GM03348 (cell line): ENCODE results near the gene CD247.
"Not testable (repeated sequence)": the region's sequence is repeated elsewhere in the genome, so short reads cannot be mapped to it uniquely, and the experiment has no call there.

ENCODE experiments used
- DNase-seq: peaks from one replicate; pipeline ENCODE4 v3.0.0; 2012; ENCODE audit warnings: low spot score

Gene CD247

GRCh38 chr1:167518331-167518700, at the start of gene CD247:
Gene CD247 (minus strand): TSS chr1:167518529. CDS start chr1:167518465, 64 bp downstream.
- DNase-seq = no peak

- no peak for DNase-seq
Measured at GRCh38 chr1:167567663-167568062, 49.3 kb upstream of the CD247 start.

DNA sequence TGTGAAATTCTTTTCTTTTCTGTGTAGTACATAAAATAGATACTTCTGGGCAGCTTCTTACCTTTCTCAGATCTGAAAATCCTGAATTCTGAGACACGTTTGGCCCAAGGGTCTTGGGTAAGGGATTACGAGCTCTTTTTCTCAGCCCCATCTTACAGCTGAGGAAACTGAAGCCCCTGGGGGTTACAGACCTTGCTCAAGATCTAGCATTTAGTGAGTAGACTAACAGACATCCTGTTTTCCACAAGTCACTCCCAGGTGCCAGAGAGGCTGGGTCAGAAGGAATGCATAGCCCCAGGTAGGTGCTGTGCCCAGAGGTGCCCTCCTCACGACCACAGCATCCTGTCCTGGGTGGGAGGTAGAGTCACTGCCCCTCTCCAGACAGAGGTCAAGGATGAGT, 48.4 kb upstream of the CD247 start:
- no peak for DNase-seq

DNA sequence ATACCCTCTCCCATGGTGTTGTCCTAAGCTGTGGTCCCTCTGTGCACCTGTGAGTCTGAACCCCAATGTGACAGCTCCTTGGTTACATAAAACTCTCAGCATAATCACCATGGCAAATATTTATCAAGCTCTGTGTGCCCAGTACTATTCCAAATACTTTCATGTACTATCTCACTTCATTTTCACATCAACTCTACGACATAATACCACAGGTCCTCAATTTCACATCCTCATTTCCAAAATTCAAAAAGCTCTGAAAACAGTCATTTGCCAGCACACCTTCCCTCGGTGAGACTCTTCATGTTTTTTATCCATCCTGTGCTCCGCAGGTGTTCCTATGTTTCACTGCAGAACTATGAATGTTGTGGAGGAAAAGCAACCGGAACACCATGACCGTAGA, 47.6 kb upstream of the CD247 start:
- no peak for DNase-seq

GRCh38 chr1:167564612-167565270, 46.4 kb upstream of the CD247 start:
- no peak for DNase-seq

DNA sequence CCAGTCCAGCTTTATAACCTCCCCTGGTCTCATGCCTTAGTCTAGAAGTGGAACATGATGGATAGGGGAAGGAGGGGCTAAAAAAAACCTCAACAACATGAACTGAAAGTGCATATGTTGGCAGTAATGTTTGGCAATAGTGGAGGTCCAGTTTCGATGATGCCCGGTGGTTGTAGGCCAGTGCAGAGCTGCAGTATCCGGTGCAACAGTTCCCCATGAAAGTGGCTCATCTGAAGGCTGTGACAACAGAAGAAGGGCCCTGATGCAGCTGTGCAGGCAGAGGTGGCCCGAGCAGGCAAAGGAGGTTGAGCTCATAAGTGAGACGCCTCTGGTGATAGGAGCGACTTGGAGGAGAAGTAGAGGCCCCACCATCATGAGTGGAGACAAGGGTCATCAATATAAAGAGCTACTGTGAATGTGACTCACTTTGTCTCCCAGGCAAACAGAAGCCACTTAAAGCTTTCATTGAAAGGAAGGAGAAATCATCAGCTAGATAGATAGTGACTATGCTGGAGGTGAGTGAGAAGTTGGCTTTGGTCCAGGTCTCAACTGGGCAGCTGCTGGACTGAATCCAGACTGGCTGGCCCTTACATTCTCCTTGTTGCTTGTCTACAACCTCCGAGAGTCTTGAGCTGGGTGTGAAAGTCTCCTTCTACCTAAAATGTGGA, 45.4 kb upstream of the CD247 start:
- no peak for DNase-seq

DNA sequence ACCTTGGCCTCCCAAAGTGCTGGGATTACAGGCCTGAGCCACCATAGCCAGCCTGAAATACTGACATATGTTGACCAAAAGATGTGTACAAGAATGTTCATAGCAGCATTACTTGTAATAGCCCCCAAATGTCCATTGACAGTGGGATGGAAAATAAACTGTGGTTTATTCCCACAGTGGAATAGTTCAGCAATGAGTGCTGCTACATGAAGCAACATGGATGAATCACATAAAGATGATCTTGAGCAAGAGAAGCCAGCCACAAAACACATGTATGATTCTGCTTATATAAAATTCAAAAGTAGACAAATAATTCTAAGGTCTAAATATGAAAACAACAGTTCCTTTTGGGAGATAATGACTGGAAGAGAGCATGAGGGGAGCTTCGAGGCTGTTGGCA, 44.4 kb upstream of the CD247 start:
- no peak for DNase-seq

- DNase-seq = no peak
Measured at GRCh38 chr1:167561753-167562152, 43.4 kb upstream of the CD247 start.

GRCh38 chr1:167555971-167556714, 37.8 kb upstream of the CD247 start:
- DNase-seq = peak; percentile 82

DNA sequence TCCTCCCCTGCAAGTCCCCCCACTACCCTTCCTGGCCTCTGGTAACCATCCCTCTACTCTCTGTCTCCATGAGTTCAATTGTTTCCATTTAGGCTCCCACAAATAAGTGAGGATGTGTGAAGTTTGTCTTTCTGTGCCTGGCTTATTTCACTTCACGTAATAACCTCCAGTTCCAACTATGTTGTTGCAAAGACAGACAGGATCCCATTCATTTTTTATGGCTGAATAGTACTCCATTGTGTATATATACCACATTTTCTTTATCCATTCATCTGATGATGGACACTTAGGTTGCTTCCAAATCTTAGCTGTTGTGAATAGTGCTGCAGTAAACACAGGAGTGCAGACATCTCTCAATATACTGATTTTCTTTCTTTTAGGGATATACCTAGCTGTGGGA, 36.7 kb upstream of the CD247 start:
- DNase-seq = not testable (repeated sequence)

DNA sequence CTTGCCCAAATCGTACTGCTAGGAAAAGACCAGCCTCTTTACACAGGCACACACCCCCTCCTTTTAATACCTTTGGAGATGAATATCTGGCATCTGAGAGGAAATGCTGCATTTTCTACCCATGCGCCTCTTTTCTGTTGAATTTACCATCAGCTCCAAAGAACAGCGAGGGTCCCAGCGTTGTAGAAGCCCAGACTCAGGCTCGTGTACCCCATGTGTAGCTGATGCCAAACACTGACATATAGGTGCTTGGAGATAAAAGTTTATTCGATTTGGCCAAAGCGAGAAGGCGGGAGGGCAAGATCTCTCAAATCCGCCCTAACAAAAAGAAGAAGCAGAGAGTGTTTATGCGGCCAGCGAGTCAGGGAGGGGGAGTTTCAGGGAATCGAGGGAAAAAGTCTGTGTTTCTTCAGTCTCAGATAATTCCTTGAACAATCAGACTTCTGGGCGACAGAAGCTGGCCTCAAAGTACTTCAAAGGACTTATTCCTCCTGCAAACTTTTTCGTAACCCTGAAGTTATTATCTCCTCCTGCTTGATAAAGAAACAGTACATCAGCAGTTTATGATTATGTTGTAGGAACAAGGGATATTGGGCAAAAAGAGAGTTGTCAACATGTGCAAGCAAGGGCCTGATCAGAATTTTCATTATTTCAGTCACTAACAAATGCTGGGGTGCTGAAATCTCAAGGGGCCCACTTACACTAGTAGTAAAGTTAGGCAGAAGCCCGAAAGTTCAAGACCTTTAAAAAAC, 35.9 kb upstream of the CD247 start:
- no peak for DNase-seq

DNA sequence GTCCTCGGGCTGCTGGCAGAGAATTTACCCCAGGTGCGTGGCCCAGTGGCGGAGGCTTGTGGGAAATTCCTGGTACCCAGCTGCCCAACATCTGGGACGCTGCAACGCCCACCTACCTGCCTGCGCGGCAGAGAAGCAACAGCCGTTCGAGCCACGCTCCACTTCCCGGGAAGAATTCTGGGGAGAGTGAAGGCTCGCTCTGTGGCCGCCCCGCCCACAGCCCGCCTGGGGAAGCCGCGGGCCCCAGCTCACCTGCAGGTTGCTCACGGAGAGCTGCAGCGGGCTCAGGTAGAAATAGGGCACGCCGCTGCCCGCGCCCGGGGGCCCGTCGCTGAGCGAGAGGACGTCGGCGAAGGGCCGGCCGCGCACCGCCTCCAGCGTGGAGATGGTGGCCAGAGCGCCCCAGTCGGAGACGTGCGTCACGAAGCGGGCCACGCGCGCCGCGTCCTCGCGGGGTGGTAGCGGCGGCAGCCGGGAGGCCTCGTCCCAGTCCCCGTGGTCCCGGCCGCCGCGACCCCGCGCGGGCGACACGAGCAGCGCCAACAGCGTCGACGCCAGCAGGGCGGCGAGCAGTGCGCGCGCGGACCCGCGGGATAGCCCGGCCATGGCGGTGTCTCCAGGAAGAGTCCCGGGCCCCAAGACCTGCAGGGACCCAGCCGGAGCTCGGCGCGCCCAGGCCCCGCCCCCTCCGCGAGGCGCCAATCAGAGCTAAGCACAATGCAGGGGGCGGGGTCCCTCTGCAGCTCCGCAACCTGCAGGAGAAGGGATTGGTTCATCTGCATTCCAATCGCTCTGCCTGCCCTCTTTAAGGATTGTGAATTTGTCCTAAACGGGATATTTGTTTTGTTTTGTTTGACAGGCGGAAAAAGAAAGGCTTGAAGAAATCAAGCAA, 35.1 kb upstream of the CD247 start, which contains the start of gene CREG1:
TSS of gene CREG1 (minus strand) at position 627 of the 892 bp plus-strand sequence.
- peak; percentile 99 for DNase-seq

DNA sequence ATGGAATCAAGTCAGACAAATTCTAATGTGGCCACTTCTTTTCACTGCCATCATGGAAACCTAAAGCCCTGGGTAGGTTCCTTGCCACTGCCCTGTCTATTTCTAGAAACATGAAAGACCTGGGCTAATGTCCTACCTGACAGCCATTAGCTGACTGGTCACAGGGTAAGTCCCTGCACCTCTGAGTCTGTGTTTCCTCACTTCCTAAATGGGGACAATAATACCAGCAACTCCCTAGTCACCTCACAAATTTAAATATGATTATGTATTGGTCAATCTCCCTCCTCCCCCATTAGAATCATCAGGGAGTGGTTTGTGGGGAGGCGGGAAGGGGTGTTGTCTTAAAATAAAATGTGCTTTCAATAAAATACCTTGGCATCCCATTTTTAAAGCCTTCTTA, 33.0 kb upstream of the CD247 start:
- no peak for DNase-seq

- DNase-seq = peak; percentile 76
Measured at GRCh38 chr1:167548059-167548932, 30.0 kb upstream of the CD247 start.

DNA sequence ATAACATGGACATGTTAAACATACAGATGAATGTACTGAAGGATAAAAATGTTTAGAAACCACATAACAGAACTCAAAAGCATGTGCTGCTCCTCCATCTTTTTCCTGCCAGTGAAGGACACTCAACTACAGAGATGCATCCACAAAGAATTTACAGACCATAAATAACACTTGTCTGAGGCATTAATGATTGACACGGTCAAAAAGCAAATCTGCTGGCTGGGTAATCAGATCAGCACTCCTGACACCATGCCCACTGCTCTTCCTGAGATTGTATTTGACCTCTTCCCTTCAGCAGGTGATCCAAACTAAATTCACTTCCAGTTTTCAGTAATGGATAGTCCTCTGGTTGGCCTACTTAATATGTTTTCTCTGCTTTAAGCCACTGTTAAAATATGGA, 28.6 kb upstream of the CD247 start:
- no peak for DNase-seq

DNA sequence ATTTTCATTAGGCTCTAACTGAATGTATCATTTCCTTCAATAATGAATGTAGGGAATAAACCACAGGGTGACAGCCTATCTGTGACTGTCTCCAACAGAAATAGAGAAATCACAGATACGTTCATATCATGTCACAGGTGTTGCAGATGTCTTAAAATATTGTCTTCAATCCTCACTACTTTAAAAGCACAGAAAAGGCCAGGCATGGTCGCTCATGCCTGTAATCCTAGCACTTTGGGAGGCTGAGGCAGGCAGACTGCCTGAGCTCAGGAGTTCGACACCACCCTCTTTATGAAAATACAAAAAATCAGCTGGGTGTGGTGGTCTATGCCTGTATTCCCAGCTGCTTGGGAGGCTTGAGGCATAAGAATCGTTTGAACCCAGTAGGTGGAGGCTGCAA, 27.0 kb upstream of the CD247 start:
- no peak for DNase-seq

GRCh38 chr1:167544447-167545093, 26.2 kb upstream of the CD247 start:
- no peak for DNase-seq

- DNase-seq = no peak
Measured at GRCh38 chr1:167543199-167543990, 25.1 kb upstream of the CD247 start.
